Mesenchymal stem cell (in vitro differentiated cells and primary cell): Measurements from ENCODE around the gene CNNM2.

Source experiments
- DNase-seq: peaks from one replicate; pipeline ENCODE4 v3.0.0-alpha.2; 2013
- H2AFZ ChIP-seq: one replicate; pipeline ENCODE4 v1.6.1; 2013; ENCODE audit warnings: low read depth, mild to moderate bottlenecking, control low read depth, inconsistent platforms, low read length, moderate library complexity
- H2AK5ac ChIP-seq: 2 replicates; pipeline ENCODE4 v1.6.1; 2013; ENCODE audit warnings: low read length, moderate library complexity, mild to moderate bottlenecking, inconsistent platforms; ENCODE audit not compliant: severe bottlenecking
- H2BK120ac ChIP-seq: one replicate; pipeline ENCODE4 v1.6.1; 2013; ENCODE audit warnings: low read depth, mild to moderate bottlenecking, inconsistent platforms, low read length, moderate library complexity
- H2BK12ac ChIP-seq, 2 experiments: one replicate each; pipeline ENCODE4 v1.6.1; 2013; ENCODE audit warnings: inconsistent platforms in 2 of 2, low read length in 2 of 2, mild to moderate bottlenecking in 2 of 2, moderate library complexity in 2 of 2, control low read depth in 1 of 2
- H2BK15ac ChIP-seq: one replicate; pipeline ENCODE4 v1.6.1; 2013; ENCODE audit warnings: mild to moderate bottlenecking, low read depth, inconsistent platforms; ENCODE audit not compliant: poor library complexity, severe bottlenecking
- H2BK5ac ChIP-seq: 2 replicates; pipeline ENCODE4 v1.6.1; 2013; ENCODE audit warnings: low read depth, mild to moderate bottlenecking, low read length, control low read depth, inconsistent platforms; ENCODE audit not compliant: poor library complexity, severe bottlenecking
- H3K14ac ChIP-seq, 2 experiments: one replicate each; pipeline ENCODE4 v1.6.1; 2013; ENCODE audit warnings: inconsistent platforms in 2 of 2, low read length in 2 of 2, control low read depth in 1 of 2, mild to moderate bottlenecking in 1 of 2, moderate library complexity in 1 of 2
- H3K18ac ChIP-seq, 2 experiments: one replicate each; pipeline ENCODE4 v1.6.1; 2013; ENCODE audit warnings: inconsistent platforms in 2 of 2, low read length in 2 of 2, control low read depth in 1 of 2, low read depth in 1 of 2, mild to moderate bottlenecking in 1 of 2
- H3K23ac ChIP-seq, 2 experiments: one replicate each; pipeline ENCODE4 v1.6.1; 2013; ENCODE audit warnings: inconsistent platforms in 2 of 2, low read length in 2 of 2, mild to moderate bottlenecking in 2 of 2, moderate library complexity in 2 of 2, control low read depth in 1 of 2
- H3K27ac ChIP-seq: 2 replicates; pipeline ENCODE4 v1.5.1; 2013; ENCODE audit warnings: mild to moderate bottlenecking, moderate library complexity, low read length, control low read depth, inconsistent platforms; ENCODE audit not compliant: poor library complexity, severe bottlenecking
- H3K27me3 ChIP-seq, 2 experiments: 2 replicates each; pipeline versions ENCODE4 v1.6.1 to v1.7.0; 2013; ENCODE audit warnings: low read length in 2 of 2, mild to moderate bottlenecking in 2 of 2, moderate library complexity in 2 of 2, control low read depth in 1 of 2, inconsistent platforms in 1 of 2; ENCODE audit not compliant: control insufficient read depth in 1 of 2, insufficient read depth in 1 of 2
- H3K36me3 ChIP-seq, 2 experiments: 2 replicates each; pipeline versions ENCODE4 v1.6.1 to v1.7.0; 2013; ENCODE audit warnings: low read length in 2 of 2, control low read depth in 1 of 2, inconsistent platforms in 1 of 2, low read depth in 1 of 2, mild to moderate bottlenecking in 1 of 2; ENCODE audit not compliant: insufficient read depth in 2 of 2, control insufficient read depth in 1 of 2
- H3K4ac ChIP-seq, 2 experiments: one replicate each; pipeline ENCODE4 v1.6.1; 2013; ENCODE audit warnings: inconsistent platforms in 2 of 2, low read length in 2 of 2, mild to moderate bottlenecking in 2 of 2, moderate library complexity in 2 of 2, control low read depth in 1 of 2, low read depth in 1 of 2
- H3K4me1 ChIP-seq: 2 replicates; pipeline ENCODE4 v1.6.1; 2013; ENCODE audit warnings: low read depth, low read length, control low read depth; ENCODE audit not compliant: control insufficient read depth, insufficient read depth
- H3K4me2 ChIP-seq: 2 replicates; pipeline ENCODE4 v1.6.1; 2013; ENCODE audit warnings: low read length, mild to moderate bottlenecking, inconsistent platforms; ENCODE audit not compliant: poor library complexity, severe bottlenecking
- H3K4me3 ChIP-seq, 2 experiments: 2 replicates each; pipeline versions ENCODE4 v1.5.1 to v1.7.0; 2013; ENCODE audit warnings: low read length in 2 of 2, mild to moderate bottlenecking in 2 of 2, control low read depth in 1 of 2, low read depth in 1 of 2; ENCODE audit not compliant: insufficient read depth in 1 of 2
- H3K79me1 ChIP-seq: replicated peaks from 2 replicates; pipeline ENCODE4 v1.6.1; 2013; ENCODE audit warnings: mild to moderate bottlenecking, control low read depth, low read length, inconsistent platforms; ENCODE audit not compliant: poor library complexity, severe bottlenecking
- H3K9ac ChIP-seq: 2 replicates; pipeline ENCODE4 v1.7.0; 2013; ENCODE audit warnings: mild to moderate bottlenecking, low read length, moderate library complexity
- H3K9me3 ChIP-seq: 2 replicates; pipeline ENCODE4 v1.7.0; 2013; ENCODE audit warnings: mild to moderate bottlenecking, low read length; ENCODE audit not compliant: control insufficient read depth
- H4K8ac ChIP-seq: one replicate; pipeline ENCODE4 v1.6.1; 2013; ENCODE audit warnings: inconsistent platforms, mild to moderate bottlenecking, low read length, moderate library complexity
- H4K91ac ChIP-seq: one replicate; pipeline ENCODE4 v1.6.1; 2013; ENCODE audit warnings: mild to moderate bottlenecking, low read length, inconsistent platforms
- WGBS: methylation state at CpG from one replicate; pipeline ENCODE4 v1.1.7; 2013; ENCODE audit warnings: mixed read lengths; 5-methylcytosine and 5-hydroxymethylcytosine counted together

CNNM2 gene

GRCh38 chr10:102951316-102951715 is 33.2 kb downstream of the CNNM2 start:
- H3K23ac ChIP-seq, result no peak overlapping the region
- no peak overlapping the region for H2BK5ac ChIP-seq
- H2BK15ac ChIP-seq, result no peak overlapping the region
- no peaks in the 10 kb centered on the region for H3K9me3 ChIP-seq
- no peaks in the 10 kb centered on the region for H3K79me1 ChIP-seq
- H4K91ac ChIP-seq, result no peak overlapping the region
- no peak overlapping the region for H3K18ac ChIP-seq
- no peak overlapping the region for H2AFZ ChIP-seq
- 89% methylated on average over 2 of the region's 3 CpGs for WGBS
- no peak overlapping the region for H2BK120ac ChIP-seq
- no peak overlapping the region for H2AK5ac ChIP-seq
- H3K14ac ChIP-seq, result no peak overlapping the region
- H3K4ac ChIP-seq, result no peak overlapping the region
- no peak overlapping the region for H3K4me2 ChIP-seq
- H3K27me3 ChIP-seq, result no peaks in the 10 kb centered on the region
- no peak overlapping the region for H3K4me3 ChIP-seq
- no peaks in the 10 kb centered on the region for H3K36me3 ChIP-seq
- DNase-seq, result no peak
- no peak overlapping the region for H3K27ac ChIP-seq
- no peaks in the 10 kb centered on the region for H3K4me1 ChIP-seq
- H2BK12ac ChIP-seq, result no peak overlapping the region
- H4K8ac ChIP-seq, result no peak overlapping the region
- no peak overlapping the region for H3K9ac ChIP-seq

GRCh38 chr10:102959360-102959759 is 41.3 kb downstream of the CNNM2 start:
- Histone ChIP-seq H3K14ac (no peak overlapping the region), H2BK15ac (no peak overlapping the region), H3K4me2 (no peak overlapping the region), H3K9me3 (no peaks in the 10 kb centered on the region), H2AFZ (no peak overlapping the region), H3K4me3 (no peak overlapping the region), H3K4me1 (no peaks in the 10 kb centered on the region), H3K36me3 (no peaks in the 10 kb centered on the region), H2BK5ac (no peak overlapping the region), H4K8ac (no peak overlapping the region), H3K23ac (no peak overlapping the region), H3K9ac (no peak overlapping the region), H3K27me3 (no peaks in the 10 kb centered on the region), H2BK12ac (no peak overlapping the region), H4K91ac (no peak overlapping the region), H3K27ac (no peak overlapping the region), H3K4ac (no peak overlapping the region), H2AK5ac (no peak overlapping the region), H3K79me1 (no peaks in the 10 kb centered on the region), H3K18ac (no peak overlapping the region), H2BK120ac (no peak overlapping the region)
- DNase-seq, result no peak
- WGBS, result 100% methylated on average over 1 of the region's 1 CpG

- no peak overlapping the region for H3K4me3 ChIP-seq
- H3K27ac ChIP-seq, result no peak overlapping the region
- no peaks in the 10 kb centered on the region for H3K9me3 ChIP-seq
- H3K27me3 ChIP-seq, result no peaks in the 10 kb centered on the region
- H3K9ac ChIP-seq, result no peak overlapping the region
- no peak overlapping the region for H3K4me2 ChIP-seq
- no peak overlapping the region for H4K8ac ChIP-seq
- H3K18ac ChIP-seq, result no peak overlapping the region
- no peak overlapping the region for H2BK5ac ChIP-seq
- H2BK15ac ChIP-seq, result no peak overlapping the region
- no peaks in the 10 kb centered on the region for H3K79me1 ChIP-seq
- no peak overlapping the region for H4K91ac ChIP-seq
- H2AFZ ChIP-seq, result no peak overlapping the region
- no peak overlapping the region for H2BK12ac ChIP-seq
- no peaks in the 10 kb centered on the region for H3K4me1 ChIP-seq
- no peaks in the 10 kb centered on the region for H3K36me3 ChIP-seq
- DNase-seq, result no peak
- H2AK5ac ChIP-seq, result no peak overlapping the region
- H3K4ac ChIP-seq, result no peak overlapping the region
- no peak overlapping the region for H3K23ac ChIP-seq
- no peak overlapping the region for H2BK120ac ChIP-seq
- no peak overlapping the region for H3K14ac ChIP-seq
- 97% methylated on average over 3 of the region's 5 CpGs for WGBS
Measured at GRCh38 chr10:102960157-102960556, 42.1 kb downstream of the CNNM2 start.

GRCh38 chr10:102962267-102962666 is 44.2 kb downstream of the CNNM2 start:
- H4K8ac ChIP-seq, result no peak overlapping the region

More at GRCh38 chr10:102962267-102962666, 44.2 kb downstream of the CNNM2 start:
- WGBS, result no CpG with 5 or more reads among the region's 1 CpG
- Histone ChIP-seq H2BK5ac (no peak overlapping the region), H3K4ac (no peak overlapping the region), H3K4me1 (no peaks in the 10 kb centered on the region), H3K27me3 (no peaks in the 10 kb centered on the region), H4K91ac (no peak overlapping the region), H3K9ac (no peak overlapping the region), H3K4me3 (no peak overlapping the region), H3K27ac (no peak overlapping the region), H3K36me3 (no peaks in the 10 kb centered on the region), H3K79me1 (no peaks in the 10 kb centered on the region), H3K23ac (no peak overlapping the region), H2AFZ (no peak overlapping the region), H2BK12ac (no peak overlapping the region), H3K14ac (no peak overlapping the region), H3K4me2 (no peak overlapping the region), H3K9me3 (no peaks in the 10 kb centered on the region), H2BK15ac (no peak overlapping the region), H2BK120ac (no peak overlapping the region), H2AK5ac (no peak overlapping the region), H3K18ac (no peak overlapping the region)
- no peak for DNase-seq
